HEK293 (cell line): ENCODE measurements around the gene TXLNA.

Source experiments
- CTCF ChIA-PET: fragments of 350-600 bp; formaldehyde crosslinking; extraction: SDS; loops from one replicate; lab custom pipeline; 2021; ENCODE audit warnings: antibody characterized with exemption; lab: Yijun Ruan, JAX
- POLR2A ChIA-PET: fragments of 300-600 bp; formaldehyde crosslinking; extraction: SDS; loops from one replicate; lab custom pipeline; 2020; ENCODE audit warnings: antibody characterized with exemption, inconsistent platforms; lab: Yijun Ruan, JAX
- H3K27ac ChIP-seq: fragments of 200-500 bp; sonication (Bioruptor generic); 2 replicates; pipeline ENCODE4 v1.5.1; 2014; ENCODE audit warnings: low read depth, low read length, control low read depth, inconsistent platforms; ENCODE audit errors: extremely low read depth
- H3K36me3 ChIP-seq, 2 experiments: fragments of 200-500 bp in 1 of 2; sonication (Bioruptor generic) in 1 of 2; 1 replicate in 1 of 2; 2 replicates in 1 of 2; pipeline ENCODE4 v1.5.1; 2014 to 2017; ENCODE audit warnings: inconsistent platforms in 2 of 2, low read length in 2 of 2; ENCODE audit not compliant: control insufficient read depth in 2 of 2, insufficient read depth in 1 of 2
- H3K4me1 ChIP-seq: fragments of 200-500 bp; sonication (Bioruptor generic); 2 replicates; pipeline ENCODE4 v1.5.1; 2014; ENCODE audit warnings: mild to moderate bottlenecking, low read length, inconsistent platforms; ENCODE audit not compliant: control insufficient read depth, insufficient read depth
- H3K4me3 ChIP-seq: 2 replicates; pipeline ENCODE4 v1.5.1; 2011; ENCODE audit warnings: low read depth, mild to moderate bottlenecking, control low read depth, low read length, moderate library complexity
- H3K9me3 ChIP-seq: fragments of 200-500 bp; sonication (Bioruptor generic); 2 replicates; pipeline ENCODE4 v1.5.1; 2014; ENCODE audit warnings: low read depth, low read length, inconsistent platforms; ENCODE audit not compliant: control insufficient read depth, insufficient read depth
- BCL6B ChIP-seq: fragments of 450-650 bp; formaldehyde crosslinking; IDR thresholded peaks from 2 replicates; pipeline ENCODE4 v1.5.1; 2017; ENCODE audit warnings: missing biosample characterization, missing genetic modification characterization
- FEZF1 ChIP-seq: fragments of 450-650 bp; formaldehyde crosslinking; IDR thresholded peaks from 2 replicates; pipeline ENCODE4 v1.5.1; 2016; ENCODE audit warnings: missing biosample characterization, missing genetic modification characterization
- GFI1B ChIP-seq: fragments of 450-650 bp; formaldehyde crosslinking; IDR thresholded peaks from 2 replicates; pipeline ENCODE4 v1.5.1; 2016; ENCODE audit warnings: missing biosample characterization, missing genetic modification characterization
- GLI2 ChIP-seq: fragments of 450-650 bp; formaldehyde crosslinking; IDR thresholded peaks from 2 replicates; pipeline ENCODE4; 2017; ENCODE audit warnings: missing biosample characterization, missing genetic modification characterization, low read depth, borderline replicate concordance
- GLI4 ChIP-seq: fragments of 450-650 bp; formaldehyde crosslinking; IDR thresholded peaks from 2 replicates; pipeline ENCODE4 v1.5.1; 2016; ENCODE audit warnings: missing biosample characterization, missing genetic modification characterization
- GLIS1 ChIP-seq: fragments of 450-650 bp; formaldehyde crosslinking; IDR thresholded peaks from 2 replicates; pipeline ENCODE4 v1.5.1; 2016; ENCODE audit warnings: missing biosample characterization, missing genetic modification characterization
- MZF1 ChIP-seq: fragments of 450-650 bp; formaldehyde crosslinking; IDR thresholded peaks from 2 replicates; pipeline ENCODE4 v1.5.1; 2017; ENCODE audit warnings: missing biosample characterization, missing genetic modification characterization, borderline replicate concordance
- PBX3 ChIP-seq: sonication (generic); formaldehyde crosslinking; IDR thresholded peaks from 2 replicates; pipeline ENCODE4 v1.8.1; 2022; ENCODE audit warnings: mild to moderate bottlenecking, moderate library complexity, missing genetic modification reagents
- REPIN1 ChIP-seq: fragments of 450-650 bp; formaldehyde crosslinking; IDR thresholded peaks from 2 replicates; pipeline ENCODE4 v1.5.1; 2017; ENCODE audit warnings: missing biosample characterization, missing genetic modification characterization, low read depth
- SP2 ChIP-seq: fragments of 450-650 bp; formaldehyde crosslinking; IDR thresholded peaks from 2 replicates; pipeline ENCODE4 v1.5.1; 2016; ENCODE audit warnings: missing biosample characterization, missing genetic modification characterization
- SP3 ChIP-seq: fragments of 450-650 bp; formaldehyde crosslinking; IDR thresholded peaks from 2 replicates; pipeline ENCODE4 v1.5.1; 2016; ENCODE audit warnings: missing biosample characterization, missing genetic modification characterization
- TSHZ1 ChIP-seq: fragments of 450-650 bp; formaldehyde crosslinking; IDR thresholded peaks from 2 replicates; pipeline ENCODE4 v1.5.1; 2016; ENCODE audit warnings: missing biosample characterization, missing genetic modification characterization, borderline replicate concordance
- ZBTB11 ChIP-seq: fragments of 450-650 bp; formaldehyde crosslinking; conservative IDR thresholded peaks from 2 replicates; pipeline ENCODE4 v1.5.1; 2016; ENCODE audit warnings: low read depth, missing biosample characterization, missing genetic modification characterization
- ZEB2 ChIP-seq: fragments of 450-650 bp; formaldehyde crosslinking; IDR thresholded peaks from 2 replicates; pipeline ENCODE4 v1.5.1; 2016; ENCODE audit warnings: missing biosample characterization, missing genetic modification characterization
- ZFHX2 ChIP-seq: fragments of 450-650 bp; formaldehyde crosslinking; conservative IDR thresholded peaks from 2 replicates; pipeline ENCODE4 v1.5.1; 2016; ENCODE audit warnings: missing biosample characterization, missing genetic modification characterization
- ZNF112 ChIP-seq: fragments of 450-650 bp; formaldehyde crosslinking; IDR thresholded peaks from 2 replicates; pipeline ENCODE4 v1.5.0; 2017; ENCODE audit warnings: missing biosample characterization, missing genetic modification characterization
- ZNF114 ChIP-seq: fragments of 450-650 bp; formaldehyde crosslinking; IDR thresholded peaks from 2 replicates; pipeline ENCODE4 v1.5.0; 2017; ENCODE audit warnings: missing biosample characterization, missing genetic modification characterization
- ZNF121 ChIP-seq: fragments of 450-650 bp; formaldehyde crosslinking; IDR thresholded peaks from 2 replicates; pipeline ENCODE4 v1.5.1; 2016; ENCODE audit warnings: missing biosample characterization, missing genetic modification characterization
- ZNF132 ChIP-seq: fragments of 450-650 bp; formaldehyde crosslinking; IDR thresholded peaks from 2 replicates; pipeline ENCODE4 v1.5.1; 2017; ENCODE audit warnings: missing biosample characterization, missing genetic modification characterization, borderline replicate concordance
- ZNF16 ChIP-seq: fragments of 450-650 bp; formaldehyde crosslinking; IDR thresholded peaks from 2 replicates; pipeline ENCODE4 v1.5.1; 2016; ENCODE audit warnings: low read depth, missing biosample characterization, missing genetic modification characterization
- ZNF184 ChIP-seq: fragments of 450-650 bp; IDR thresholded peaks from 2 replicates; pipeline ENCODE4 v1.5.1; 2018; ENCODE audit warnings: missing biosample characterization, mild to moderate bottlenecking, missing genetic modification characterization
- ZNF202 ChIP-seq: fragments of 450-650 bp; formaldehyde crosslinking; IDR thresholded peaks from 2 replicates; pipeline ENCODE4 v1.5.1; 2016; ENCODE audit warnings: missing biosample characterization, missing genetic modification characterization, borderline replicate concordance
- ZNF324 ChIP-seq: fragments of 450-650 bp; formaldehyde crosslinking; IDR thresholded peaks from 2 replicates; pipeline ENCODE4 v1.5.1; 2016; ENCODE audit warnings: missing biosample characterization, missing genetic modification characterization
- ZNF501 ChIP-seq: fragments of 450-650 bp; formaldehyde crosslinking; IDR thresholded peaks from 2 replicates; pipeline ENCODE4 v1.5.1; 2016; ENCODE audit warnings: missing biosample characterization, missing genetic modification characterization
- ZNF560 ChIP-seq: fragments of 450-650 bp; formaldehyde crosslinking; IDR thresholded peaks from 2 replicates; pipeline ENCODE4 v1.5.1; 2017; ENCODE audit warnings: missing biosample characterization, missing genetic modification characterization, borderline replicate concordance
- ZNF621 ChIP-seq: fragments of 450-650 bp; formaldehyde crosslinking; IDR thresholded peaks from 2 replicates; pipeline ENCODE4 v1.5.1; 2017; ENCODE audit warnings: missing biosample characterization, missing genetic modification characterization
- ZNF670 ChIP-seq: fragments of 450-650 bp; formaldehyde crosslinking; IDR thresholded peaks from 2 replicates; pipeline ENCODE4 v1.5.1; 2016; ENCODE audit warnings: missing biosample characterization, missing genetic modification characterization, low read depth
- ZNF707 ChIP-seq: fragments of 450-650 bp; formaldehyde crosslinking; IDR thresholded peaks from 2 replicates; pipeline ENCODE4 v1.5.1; 2016; ENCODE audit warnings: missing biosample characterization, missing genetic modification characterization
- ZNF747 ChIP-seq: fragments of 450-650 bp; formaldehyde crosslinking; IDR thresholded peaks from 2 replicates; pipeline ENCODE4 v1.5.1; 2016; ENCODE audit warnings: missing biosample characterization, missing genetic modification characterization

Gene TXLNA

GRCh38 chr1:32201011-32201855, 21.8 kb downstream of the TXLNA start:
- Histone ChIP-seq H3K36me3 (peaks cover 0 to 47% of the 10 kb centered on the region in 2 experiments; a peak in 1 of 3 replicates), H3K9me3 (no peaks in the 10 kb centered on the region), H3K27ac (no peak overlapping the region), H3K4me3 (peak overlapping the region; percentile 49), H3K4me1 (no peaks in the 10 kb centered on the region; the same call in 1 of the 2 replicates)
- POLR2A ChIA-PET = interaction anchor here (0.6 to 3.5 kb wide), 9 partner anchors 8 to 209 kb away, joined by 3 to 16 read pairs (median 5); partner anchors contain the start of genes DCDC2B, KPNA6 and MARCKSL1
- CTCF ChIA-PET = interaction anchor here (0.5 to 1.2 kb wide), 4 partner anchors 19 to 127 kb away, joined by 3 to 4 read pairs (median 3); partner anchors contain the start of gene TXLNA
- TF ChIP-seq BCL6B (tag by site-specific recombination) (no peak), GFI1B (tag by site-specific recombination) (no peak), ZNF621 (tag by site-specific recombination) (no peak), ZNF747 (tag by site-specific recombination) (no peak), ZNF184 (tag by site-specific recombination) (no peak), ZNF16 (tag by site-specific recombination) (no peak), REPIN1 (no peak), ZNF707 (no peak), SP2 (peak; percentile 79), ZNF121 (tag by site-specific recombination) (no peak), ZNF324 (tag by site-specific recombination) (no peak), ZNF114 (tag by site-specific recombination) (no peak), ZNF202 (tag by site-specific recombination) (no peak), ZNF132 (tag by site-specific recombination) (no peak), GLI2 (tag by site-specific recombination) (no peak), PBX3 (CRISPR knock-in tag) (no peak), TSHZ1 (tag by site-specific recombination) (no peak), ZFHX2 (tag by site-specific recombination) (no peak), GLIS1 (tag by site-specific recombination) (no peak), MZF1 (tag by site-specific recombination) (no peak), ZEB2 (tag by site-specific recombination) (no peak), SP3 (peak; percentile 51; the same call in 1 of the 2 replicates), ZBTB11 (peak; percentile 25; the same call in 1 of the 2 replicates), GLI4 (tag by site-specific recombination) (no peak), ZNF112 (no peak), ZNF501 (tag by site-specific recombination) (no peak), FEZF1 (tag by site-specific recombination) (no peak), ZNF560 (tag by site-specific recombination) (no peak), ZNF670 (tag by site-specific recombination) (no peak)
